HFF-Myc (cell line): ENCODE measurements around the gene HDAC8.

ENCODE experiments used
- DNase-seq: peaks from one replicate; pipeline ENCODE4 v3.0.0-alpha.2; 2011; ENCODE audit warnings: low read depth; ENCODE audit errors: extremely low read depth
- H3K4me3 ChIP-seq: replicated peaks from 2 replicates; pipeline ENCODE4 v1.5.1; 2011; ENCODE audit warnings: low read depth, mild to moderate bottlenecking, control low read depth, low read length
- CTCF ChIP-seq: IDR thresholded peaks from 2 replicates; pipeline ENCODE4 v1.5.1; 2012; ENCODE audit warnings: mild to moderate bottlenecking, low read depth, low read length, control low read depth; ENCODE audit errors: missing control alignments

HDAC8 gene

GRCh38 chrX:72306851-72307645 is 265.6 kb downstream of the HDAC8 start:
- no peak for DNase-seq
- peak overlapping the region; percentile 38 for H3K4me3 ChIP-seq
- TF ChIP-seq CTCF: no peak

- no peak for TF ChIP-seq CTCF
- peak overlapping the region; percentile 38 for H3K4me3 ChIP-seq
- DNase-seq: no peak
Observed at GRCh38 chrX:72306085-72306801, 266.4 kb downstream of the HDAC8 start.

- no peak for DNase-seq
- H3K4me3 ChIP-seq: peak within 1 kb of the TSS; percentile 38
- TF ChIP-seq CTCF: no peak
Observed at GRCh38 chrX:72305286-72306084, 267.2 kb downstream of the HDAC8 start, which contains the start of gene CITED1. Gene CITED1 (minus strand): TSS chrX:72305914. CDS start chrX:72302869, 3,045 bp downstream.

GRCh38 chrX:72304877-72305276 is 267.8 kb downstream of the HDAC8 start:
- DNase-seq: no peak
- H3K4me3 ChIP-seq: no peak overlapping the region
- no peak for TF ChIP-seq CTCF

GRCh38 chrX:72301781-72302180 is 270.9 kb downstream of the HDAC8 start:
- no peak overlapping the region for H3K4me3 ChIP-seq
- no peak for DNase-seq
- no peak for TF ChIP-seq CTCF

GRCh38 chrX:72299891-72300630 is 272.6 kb downstream of the HDAC8 start:
- no peak for TF ChIP-seq CTCF
- DNase-seq: no peak
- H3K4me3 ChIP-seq: no peak overlapping the region
